ENCODE results near the gene ADNP. TPM values are rescaled to one million over a fixed set of nuclear protein-coding genes. Genes with fewer than 3 reads are reported as not detected.

ADNP gene
- polyA plus RNA-seq, 1 donor from 2014 or later, result 78.5 TPM

- Histone ChIP-seq H3F3A (ENCODE audit: insufficient read depth, low read length, poor library complexity, severe bottlenecking) (no peaks in the 10 kb centered on the region), H3K9me3 (ENCODE audit: low read length) (no peaks in the 10 kb centered on the region), H3K27ac (ENCODE audit: low read length) (no peak overlapping the region), H3K9me2 (ENCODE audit: insufficient read depth, low read length) (no peaks in the 10 kb centered on the region), H3K36me3 (ENCODE audit: insufficient read depth, low read length) (peaks cover 14% of the 10 kb centered on the region), H2AFZ (ENCODE audit: low read depth, low read length) (no peak overlapping the region), H3K4me3 (ENCODE audit: low read length) (no peak overlapping the region), H3K27me3 (ENCODE audit: insufficient read depth, low read depth, low read length) (no peaks in the 10 kb centered on the region), H4K20me1 (ENCODE audit: insufficient read depth) (peaks cover 44% of the 10 kb centered on the region), H3K9ac (ENCODE audit: low read length) (no peak overlapping the region), H3K4me2 (ENCODE audit: low read length) (no peak overlapping the region), H3K79me2 (replicated peaks; ENCODE audit: insufficient read depth, low read length) (peaks cover 73% of the 10 kb centered on the region)
- TF ChIP-seq POLR2AphosphoS5 (IDR thresholded peaks at IDR 0.05), result no peak
- TF ChIP-seq RAD21 (conservative IDR thresholded peaks at IDR 0.05), result no peak
- no peak for TF ChIP-seq MXI1 (conservative IDR thresholded peaks at IDR 0.05; ENCODE audit: poor library complexity, severe bottlenecking)
- no peak for TF ChIP-seq EZH2 (IDR thresholded peaks at IDR 0.05; ENCODE audit: borderline replicate concordance, insufficient read depth, low read length, poor library complexity, severe bottlenecking)
- no peak for TF ChIP-seq CTCF (IDR thresholded peaks at IDR 0.05; ENCODE audit: poor library complexity, severe bottlenecking)
- TF ChIP-seq TAF1 (IDR thresholded peaks at IDR 0.05; ENCODE audit: low read depth), result no peak
- no peak for TF ChIP-seq SMC3 (conservative IDR thresholded peaks at IDR 0.05; ENCODE audit: poor library complexity)
These were observed 31.0 kb downstream of the ADNP start for GRCh38 chr20:50900261-50900660.

GRCh38 chr20:50898475-50898874, 32.8 kb downstream of the ADNP start:
- H4K20me1 ChIP-seq (ENCODE audit: insufficient read depth), result peaks cover 27% of the 10 kb centered on the region
- H3K9me2 ChIP-seq (ENCODE audit: insufficient read depth, low read length), result no peaks in the 10 kb centered on the region
- no peaks in the 10 kb centered on the region for H3F3A ChIP-seq (ENCODE audit: insufficient read depth, low read length, poor library complexity, severe bottlenecking)
- TF ChIP-seq REST (IDR thresholded peaks at IDR 0.05; ENCODE audit: borderline replicate concordance), result no peak
- TF ChIP-seq EZH2 (IDR thresholded peaks at IDR 0.05; ENCODE audit: borderline replicate concordance, insufficient read depth, low read length, poor library complexity, severe bottlenecking), result no peak
- TF ChIP-seq RAD21 (conservative IDR thresholded peaks at IDR 0.05), result no peak
- TF ChIP-seq POLR2AphosphoS5 (IDR thresholded peaks at IDR 0.05), result no peak
- TF ChIP-seq CTCF (IDR thresholded peaks at IDR 0.05; ENCODE audit: poor library complexity, severe bottlenecking), result no peak
- no peak for TF ChIP-seq SMC3 (conservative IDR thresholded peaks at IDR 0.05; ENCODE audit: poor library complexity)
- TF ChIP-seq MXI1 (conservative IDR thresholded peaks at IDR 0.05; ENCODE audit: poor library complexity, severe bottlenecking), result no peak
- TF ChIP-seq TAF1 (IDR thresholded peaks at IDR 0.05; ENCODE audit: low read depth), result no peak
- no peak for TF ChIP-seq EP300 (conservative IDR thresholded peaks at IDR 0.05; ENCODE audit: poor library complexity, severe bottlenecking)
- H3K9me3 ChIP-seq (ENCODE audit: low read length), result no peaks in the 10 kb centered on the region
- H3K79me2 ChIP-seq (replicated peaks; ENCODE audit: insufficient read depth, low read length), result peaks cover 57% of the 10 kb centered on the region
- no peak overlapping the region for H2AFZ ChIP-seq (ENCODE audit: low read depth, low read length)
- peaks cover 14% of the 10 kb centered on the region for H3K36me3 ChIP-seq (ENCODE audit: insufficient read depth, low read length)
- H3K4me3 ChIP-seq (ENCODE audit: low read length), result no peak overlapping the region
- H3K4me2 ChIP-seq (ENCODE audit: low read length), result no peak overlapping the region
- no peak overlapping the region for H3K27ac ChIP-seq (ENCODE audit: low read length)
- no peaks in the 10 kb centered on the region for H3K27me3 ChIP-seq (ENCODE audit: insufficient read depth, low read depth, low read length)
- no peak overlapping the region for H3K9ac ChIP-seq (ENCODE audit: low read length)

All from neural cell (in vitro differentiated cells).